IMR-90 (cell line): ENCODE data around the gene SCIN. TPM values are rescaled to one million over a fixed set of nuclear protein-coding genes. Genes with fewer than 3 reads are reported as not detected.

Experiments used
- ATAC-seq: fragments of 200-7000 bp; cut with Tn5 transposase; 2 replicates; pipeline ENCODE4 v1.9.1; 2020; ENCODE audit warnings: low read depth, mild to moderate bottlenecking, moderate library complexity
- BruUV-seq: library from RNA; stranded (reverse); fragments of 400-500 nt; replicated peaks from 2 replicates; lab custom pipeline; 2021; lab: Mats Ljungman, UMichigan
- CTCF ChIA-PET: fragments of 300-600 bp; formaldehyde crosslinking; extraction: SDS; loops from one replicate; lab custom pipeline; 2021; ENCODE audit warnings: antibody characterized with exemption; lab: Yijun Ruan, JAX
- POLR2A ChIA-PET: fragments of 300-600 bp; sonication (Branson Sonifier 250); formaldehyde crosslinking; loops from one replicate; lab custom pipeline; 2022; ENCODE audit warnings: antibody characterized with exemption; ENCODE audit not compliant: unreplicated experiment; lab: Charles Lee
- DNase-seq: peaks from one replicate; pipeline ENCODE4 v3.0.0; 2013
- H2AFZ ChIP-seq: replicated peaks from 2 replicates; pipeline ENCODE3; 2013; ENCODE audit warnings: low read length, mild to moderate bottlenecking; ENCODE audit not compliant: poor library complexity
- H2AK5ac ChIP-seq: 2 replicates; pipeline ENCODE4 v1.6.1; 2013; ENCODE audit warnings: low read depth, low read length, inconsistent platforms
- H2AK9ac ChIP-seq: replicated peaks from 2 replicates; pipeline ENCODE3; 2013; ENCODE audit warnings: mild to moderate bottlenecking, low read depth, low read length, moderate library complexity; ENCODE audit not compliant: poor library complexity
- H2BK120ac ChIP-seq: 2 replicates; pipeline ENCODE4 v1.6.1; 2013; ENCODE audit warnings: low read depth, low read length, inconsistent platforms
- H2BK15ac ChIP-seq: 3 replicates; pipeline ENCODE4 v1.6.1; 2013; ENCODE audit warnings: low read depth, low read length, inconsistent platforms
- H2BK20ac ChIP-seq: 2 replicates; pipeline ENCODE4 v1.6.1; 2013; ENCODE audit warnings: low read depth, mild to moderate bottlenecking, inconsistent platforms, low read length, moderate library complexity
- H2BK5ac ChIP-seq: 2 replicates; pipeline ENCODE4 v1.6.1; 2013; ENCODE audit warnings: mild to moderate bottlenecking, low read depth, low read length, inconsistent platforms; ENCODE audit not compliant: poor library complexity, severe bottlenecking
- H3K14ac ChIP-seq: replicated peaks from 2 replicates; pipeline ENCODE4 v1.6.1; 2013; ENCODE audit warnings: low read depth, low read length, inconsistent platforms
- H3K18ac ChIP-seq: 2 replicates; pipeline ENCODE4 v1.6.1; 2013; ENCODE audit warnings: low read depth, low read length, control low read depth
- H3K23ac ChIP-seq: 2 replicates; pipeline ENCODE4 v1.6.1; 2013; ENCODE audit warnings: low read depth, low read length, inconsistent platforms
- H3K27ac ChIP-seq: 2 replicates; pipeline ENCODE4 v1.5.1; 2013; ENCODE audit warnings: mild to moderate bottlenecking, control low read depth, low read length; ENCODE audit not compliant: insufficient read depth
- H3K27me3 ChIP-seq: 2 replicates; pipeline ENCODE4 v1.6.1; 2013; ENCODE audit warnings: low read length; ENCODE audit not compliant: control insufficient read depth, insufficient read depth
- H3K36me3 ChIP-seq: 2 replicates; pipeline ENCODE4 v1.6.1; 2013; ENCODE audit warnings: low read length, mixed read lengths; ENCODE audit not compliant: control insufficient read depth, insufficient read depth
- H3K4ac ChIP-seq: 2 replicates; pipeline ENCODE4 v1.6.1; 2013; ENCODE audit warnings: low read depth, low read length, inconsistent platforms
- H3K4me1 ChIP-seq: 2 replicates; pipeline ENCODE4 v1.6.1; 2013; ENCODE audit warnings: low read length, mixed read lengths; ENCODE audit not compliant: control insufficient read depth, insufficient read depth
- H3K4me2 ChIP-seq: 2 replicates; pipeline ENCODE4 v1.6.1; 2013; ENCODE audit warnings: low read depth, mild to moderate bottlenecking, control low read depth, low read length, moderate library complexity
- H3K4me3 ChIP-seq: 2 replicates; pipeline ENCODE4 v1.5.1; 2013; ENCODE audit warnings: low read depth, mild to moderate bottlenecking, control low read depth, low read length, moderate library complexity; ENCODE audit not compliant: insufficient read depth
- H3K56ac ChIP-seq: 2 replicates; pipeline ENCODE4 v1.6.1; 2013; ENCODE audit warnings: low read length, inconsistent platforms; ENCODE audit not compliant: insufficient read depth; ENCODE audit errors: extremely low read depth
- H3K79me1 ChIP-seq, 2 experiments: 2 replicates each; pipeline ENCODE4 v1.6.1; 2013; ENCODE audit warnings: low read length in 2 of 2, inconsistent platforms in 1 of 2, low read depth in 1 of 2
- H3K9ac ChIP-seq: 2 replicates; pipeline ENCODE4 v1.6.1; 2013; ENCODE audit warnings: low read depth, low read length, control low read depth
- H3K9me1 ChIP-seq: 2 replicates; pipeline ENCODE4 v1.6.1; 2013; ENCODE audit warnings: low read length, inconsistent platforms; ENCODE audit not compliant: insufficient read depth
- H3K9me3 ChIP-seq: 2 replicates; pipeline ENCODE4 v1.6.1; 2013; ENCODE audit warnings: low read length; ENCODE audit not compliant: control insufficient read depth, insufficient read depth
- H4K20me1 ChIP-seq: 2 replicates; pipeline ENCODE4 v1.6.1; 2013; ENCODE audit warnings: low read length, inconsistent platforms; ENCODE audit not compliant: insufficient read depth
- H4K5ac ChIP-seq: 2 replicates; pipeline ENCODE4 v1.6.1; 2013; ENCODE audit warnings: mild to moderate bottlenecking, low read depth, low read length, control low read depth
- H4K8ac ChIP-seq, 2 experiments: 2 replicates each; pipeline ENCODE4 v1.6.1; 2013; ENCODE audit warnings: low read depth in 2 of 2, low read length in 2 of 2, control low read depth in 1 of 2, inconsistent platforms in 1 of 2
- H4K91ac ChIP-seq: 2 replicates; pipeline ENCODE4 v1.6.1; 2013; ENCODE audit warnings: low read depth, low read length, inconsistent platforms; ENCODE audit not compliant: insufficient read depth
- ELK1 ChIP-seq: fragments of 150-350 bp; IDR thresholded peaks from 2 replicates; pipeline ENCODE4 v1.6.1; 2016; ENCODE audit warnings: low read depth, mild to moderate bottlenecking, low read length, moderate library complexity, borderline replicate concordance
- FOS ChIP-seq: fragments of 150-350 bp; IDR thresholded peaks from 2 replicates; pipeline ENCODE4 v1.6.1; 2016; ENCODE audit warnings: low read depth, low read length
- MXI1 ChIP-seq: IDR thresholded peaks from 2 replicates; pipeline ENCODE4 v1.6.1; 2012; ENCODE audit warnings: low read depth, mild to moderate bottlenecking, low read length, moderate library complexity, borderline replicate concordance
- POLR2A ChIP-seq: IDR thresholded peaks from 2 replicates; pipeline ENCODE4 v1.6.1; 2012; ENCODE audit warnings: mild to moderate bottlenecking, low read depth, low read length
- RAD21 ChIP-seq: IDR thresholded peaks from 2 replicates; pipeline ENCODE4 v1.6.1; 2012; ENCODE audit warnings: low read length, improper control_type of control experiment
- RCOR1 ChIP-seq: IDR thresholded peaks from 2 replicates; pipeline ENCODE4 v1.6.1; 2012; ENCODE audit warnings: mild to moderate bottlenecking, low read length, improper control_type of control experiment; ENCODE audit not compliant: insufficient replicate concordance
- RFX5 ChIP-seq: IDR thresholded peaks from 2 replicates; pipeline ENCODE4 v1.8.0; 2012; ENCODE audit warnings: low read depth, mild to moderate bottlenecking, low read length, moderate library complexity
- SMC3 ChIP-seq: fragments of 150-350 bp; IDR thresholded peaks from 2 replicates; pipeline ENCODE4 v1.6.1; 2016; ENCODE audit warnings: low read depth, mild to moderate bottlenecking, antibody characterized with exemption, low read length, moderate library complexity
- WGBS, 2 experiments: methylation state at CpG; one replicate each; pipeline versions ENCODE4 v1.1.5 to v1.1.7; 2013; ENCODE audit warnings: missing lambda C conversion rate in 2 of 2; ENCODE audit not compliant: insufficient read length in 1 of 2; ENCODE audit errors: extremely low coverage in 2 of 2; 5-methylcytosine and 5-hydroxymethylcytosine counted together
- dilution Hi-C: fragments of 300-500 bp; cut with HindIII; formaldehyde crosslinking; loops from one replicate; pipeline ENCODE4 v1.14.3; 2018; ENCODE audit warnings: low sequenced_read_pairs; ENCODE audit not compliant: unreplicated experiment
- in situ Hi-C: fragments of 300-500 bp; cut with MboI; formaldehyde crosslinking; loops from 3 replicates; pipeline ENCODE4 v1.14.3; 2019; ENCODE audit warnings: low sequenced_read_pairs, inconsistent platforms, mixed read lengths
- intact Hi-C: fragments of 100-400 bp; cut with micrococcal nuclease; formaldehyde crosslinking; loops from 2 replicates; pipeline ENCODE4 v1.10.0; 2022
- polyA plus RNA-seq, 3 experiments: library from polyadenylated mRNA; depleted of rRNA; stranded (reverse); fragments of >200 nt; gene quantifications; 2 replicates each; pipeline ENCODE4 v1.2.3, GENCODE V29; 2012; ENCODE audit warnings: low replicate concordance in 1 of 3
- total RNA-seq: library from RNA; depleted of rRNA; stranded (reverse); fragments of >200 nt; gene quantifications from 2 replicates; pipeline ENCODE4 v1.2.3, GENCODE V29; 2012

SCIN gene
- total and polyA plus RNA-seq, 2 of the 4 experiments (the other 2 are of a cell fraction) = under 0.01 to 0.05 TPM

- H3K79me1 ChIP-seq = no peaks in the 10 kb centered on the region
- DNase-seq = no peak
- no peaks in the 10 kb centered on the region for H3K9me1 ChIP-seq
- H2BK5ac ChIP-seq = no peak overlapping the region
- no peak overlapping the region for H3K56ac ChIP-seq
- no peak overlapping the region for H2AFZ ChIP-seq
- no peaks in the 10 kb centered on the region for H4K20me1 ChIP-seq
- H2AK5ac ChIP-seq = no peak overlapping the region
- WGBS, 2 experiments = no CpG with 5 or more reads among the region's 2 CpGs
- ATAC-seq = no peak
- no peak overlapping the region for H4K8ac ChIP-seq
- BruUV-seq = no TSS peak
- ChIA-PET CTCF (no interaction called here), POLR2A (no interaction called here)
- intact Hi-C loops (no loop called here), in situ Hi-C loops (no loop called here), dilution Hi-C loops (no loop called here)
- peaks cover 2% of the 10 kb centered on the region; the same call in 1 of the 2 replicates for H3K9me3 ChIP-seq
- no peak overlapping the region for H3K23ac ChIP-seq
- H2AK9ac ChIP-seq = no peak overlapping the region
- H3K4me1 ChIP-seq = no peaks in the 10 kb centered on the region
- no peak overlapping the region for H4K5ac ChIP-seq
- no peak overlapping the region for H3K18ac ChIP-seq
- no peak overlapping the region for H3K14ac ChIP-seq
- TF ChIP-seq POLR2A (no peak), MXI1 (no peak), RFX5 (no peak), RAD21 (no peak), ELK1 (no peak), FOS (no peak), RCOR1 (no peak), SMC3 (no peak)
- no peak overlapping the region for H3K4ac ChIP-seq
- no peaks in the 10 kb centered on the region for H3K36me3 ChIP-seq
- no peak overlapping the region for H3K4me2 ChIP-seq
- no peak overlapping the region for H4K91ac ChIP-seq
- H3K27me3 ChIP-seq = no peaks in the 10 kb centered on the region
- H2BK120ac ChIP-seq = no peak overlapping the region
- H3K4me3 ChIP-seq = no peak overlapping the region
- no peak overlapping the region for H2BK15ac ChIP-seq
- no peak overlapping the region for H3K27ac ChIP-seq
- no peak overlapping the region for H3K9ac ChIP-seq
- H2BK20ac ChIP-seq = no peak overlapping the region
Measured at GRCh38 chr7:12701433-12701832, 130.9 kb downstream of the SCIN start.
